Neural cell (in vitro differentiated cells): ENCODE measurements around the gene MRGPRE.

Experiments used
- EZH2 ChIP-seq: fragments of 200-600, 300-800 bp; shearing (Covaris generic), sonication (generic); IDR thresholded peaks from 2 replicates; pipeline ENCODE4 v1.6.1; 2014; ENCODE audit warnings: antibody characterized with exemption, low read length, borderline replicate concordance, mild to moderate bottlenecking; ENCODE audit not compliant: insufficient read depth, poor library complexity, severe bottlenecking
- MXI1 ChIP-seq: fragments of 450-650 bp; conservative IDR thresholded peaks from 2 replicates; pipeline ENCODE4 v1.6.1; 2014; ENCODE audit warnings: antibody characterized with exemption, mild to moderate bottlenecking; ENCODE audit not compliant: poor library complexity, severe bottlenecking
- POLR2AphosphoS5 ChIP-seq: IDR thresholded peaks from 2 replicates; pipeline ENCODE4 v1.6.1; 2012
- RAD21 ChIP-seq: fragments of 450-650 bp; conservative IDR thresholded peaks from 2 replicates; pipeline ENCODE4 v1.6.1; 2014; ENCODE audit warnings: antibody characterized with exemption, mild to moderate bottlenecking, moderate library complexity
- TF ChIP-seq, protein P1 (sequence below): fragments of 450-650 bp; IDR thresholded peaks from 2 replicates; pipeline ENCODE4 v1.5.1; 2014; ENCODE audit warnings: antibody characterized with exemption, mild to moderate bottlenecking, moderate library complexity; ENCODE audit not compliant: poor library complexity, severe bottlenecking

DNA sequence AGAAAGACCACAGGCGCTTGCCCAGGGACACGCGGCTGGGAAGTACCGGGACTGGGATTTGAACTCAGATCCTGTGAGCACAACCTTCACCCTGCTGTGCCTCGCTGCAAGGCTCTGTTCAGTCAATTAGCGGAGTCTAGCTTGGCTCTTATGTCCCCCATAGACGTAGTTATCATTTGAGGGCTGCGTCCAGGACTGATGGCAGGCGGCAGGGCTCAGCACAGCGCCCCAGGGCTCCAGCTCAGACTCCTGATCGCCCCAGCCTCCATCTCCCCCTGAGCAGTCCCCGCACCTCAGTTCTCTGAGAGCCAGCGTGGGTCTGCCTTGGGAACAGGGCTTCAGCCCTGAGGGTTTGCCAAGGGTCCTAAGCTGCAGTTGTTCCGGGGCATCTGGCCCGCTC is 33.4 kb downstream of the MRGPRE start:
- no peak for TF ChIP-seq EZH2
- TF ChIP-seq, protein P1, sequence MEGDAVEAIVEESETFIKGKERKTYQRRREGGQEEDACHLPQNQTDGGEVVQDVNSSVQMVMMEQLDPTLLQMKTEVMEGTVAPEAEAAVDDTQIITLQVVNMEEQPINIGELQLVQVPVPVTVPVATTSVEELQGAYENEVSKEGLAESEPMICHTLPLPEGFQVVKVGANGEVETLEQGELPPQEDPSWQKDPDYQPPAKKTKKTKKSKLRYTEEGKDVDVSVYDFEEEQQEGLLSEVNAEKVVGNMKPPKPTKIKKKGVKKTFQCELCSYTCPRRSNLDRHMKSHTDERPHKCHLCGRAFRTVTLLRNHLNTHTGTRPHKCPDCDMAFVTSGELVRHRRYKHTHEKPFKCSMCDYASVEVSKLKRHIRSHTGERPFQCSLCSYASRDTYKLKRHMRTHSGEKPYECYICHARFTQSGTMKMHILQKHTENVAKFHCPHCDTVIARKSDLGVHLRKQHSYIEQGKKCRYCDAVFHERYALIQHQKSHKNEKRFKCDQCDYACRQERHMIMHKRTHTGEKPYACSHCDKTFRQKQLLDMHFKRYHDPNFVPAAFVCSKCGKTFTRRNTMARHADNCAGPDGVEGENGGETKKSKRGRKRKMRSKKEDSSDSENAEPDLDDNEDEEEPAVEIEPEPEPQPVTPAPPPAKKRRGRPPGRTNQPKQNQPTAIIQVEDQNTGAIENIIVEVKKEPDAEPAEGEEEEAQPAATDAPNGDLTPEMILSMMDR = no peak
- TF ChIP-seq MXI1 = no peak
- TF ChIP-seq POLR2AphosphoS5 = no peak
- TF ChIP-seq RAD21 = no peak
